GM18498 (cell line): ENCODE data around the gene MYOD1.

Experiments
- ATAC-seq: cut with Tn5 transposase; IDR thresholded peaks from one replicate; pipeline ENCODE4 v1.9.1; 2021; ENCODE audit warnings: mild to moderate bottlenecking, moderate library complexity; ENCODE audit not compliant: unreplicated experiment

Gene MYOD1

GRCh38 chr11:17769218-17769617 is 49.8 kb downstream of the MYOD1 start:
- ATAC-seq, result no peak

- ATAC-seq, result no peak
Measured at GRCh38 chr11:17770048-17770652, 50.8 kb downstream of the MYOD1 start.

- ATAC-seq, result no peak
Measured at GRCh38 chr11:17770917-17771316, 51.5 kb downstream of the MYOD1 start.

GRCh38 chr11:17771415-17771814 is 52.0 kb downstream of the MYOD1 start:
- ATAC-seq, result no peak
